ENCODE data around the gene SYTL5.

The SYTL5 gene

GRCh38 chrX:38099688-38100087, 93.3 kb downstream of the SYTL5 start:
- DNase-seq: no peak

DNA sequence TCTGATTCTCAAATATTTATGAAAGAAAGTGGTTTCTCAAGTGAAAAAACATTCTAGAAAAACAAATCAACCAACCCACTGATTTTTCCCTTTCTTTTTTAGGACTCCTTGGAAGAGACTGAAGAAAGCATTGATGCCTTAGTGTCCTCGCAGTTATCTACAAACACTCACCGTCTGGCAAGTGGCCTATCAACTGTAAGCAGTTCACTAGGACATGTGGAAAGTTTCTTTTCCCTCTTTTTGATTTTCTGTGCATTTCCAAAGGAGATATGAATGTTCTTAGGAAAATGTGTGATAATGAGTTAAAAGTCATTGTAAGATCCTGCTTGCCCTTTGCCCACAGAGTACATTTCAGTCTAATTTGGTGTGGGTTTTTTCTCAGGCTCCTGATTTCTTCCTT, 95.9 kb downstream of the SYTL5 start:
- no peak for DNase-seq

GRCh38 chrX:38102875-38103274, 96.5 kb downstream of the SYTL5 start:
- no peak for DNase-seq

GRCh38 chrX:38103857-38104812, 97.8 kb downstream of the SYTL5 start:
- DNase-seq: no peak

DNA sequence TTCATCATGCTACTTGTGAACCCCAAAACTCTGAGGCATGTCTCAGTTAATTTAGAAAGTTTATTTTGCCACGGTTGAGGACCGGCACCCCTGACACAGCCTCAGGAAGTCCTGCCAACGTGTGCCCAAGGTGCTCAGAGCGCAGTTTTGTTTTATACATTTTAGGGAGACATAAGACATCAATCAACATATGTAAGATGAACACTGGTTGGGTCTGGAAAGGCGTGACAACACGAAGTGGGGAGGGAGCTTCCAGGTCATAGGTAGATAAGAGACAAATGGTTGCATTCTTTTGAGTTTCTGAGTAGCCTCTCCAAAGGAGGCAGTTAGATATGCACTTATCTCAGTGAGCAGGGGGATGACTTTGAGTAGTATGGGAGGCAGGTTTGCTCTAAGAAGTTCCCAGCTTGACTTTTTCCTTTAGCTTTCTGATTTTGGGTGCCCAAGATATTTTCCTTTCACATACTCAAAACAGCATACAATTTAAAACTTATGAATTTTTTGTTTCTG, 98.9 kb downstream of the SYTL5 start:
- DNase-seq: no peak

DNA sequence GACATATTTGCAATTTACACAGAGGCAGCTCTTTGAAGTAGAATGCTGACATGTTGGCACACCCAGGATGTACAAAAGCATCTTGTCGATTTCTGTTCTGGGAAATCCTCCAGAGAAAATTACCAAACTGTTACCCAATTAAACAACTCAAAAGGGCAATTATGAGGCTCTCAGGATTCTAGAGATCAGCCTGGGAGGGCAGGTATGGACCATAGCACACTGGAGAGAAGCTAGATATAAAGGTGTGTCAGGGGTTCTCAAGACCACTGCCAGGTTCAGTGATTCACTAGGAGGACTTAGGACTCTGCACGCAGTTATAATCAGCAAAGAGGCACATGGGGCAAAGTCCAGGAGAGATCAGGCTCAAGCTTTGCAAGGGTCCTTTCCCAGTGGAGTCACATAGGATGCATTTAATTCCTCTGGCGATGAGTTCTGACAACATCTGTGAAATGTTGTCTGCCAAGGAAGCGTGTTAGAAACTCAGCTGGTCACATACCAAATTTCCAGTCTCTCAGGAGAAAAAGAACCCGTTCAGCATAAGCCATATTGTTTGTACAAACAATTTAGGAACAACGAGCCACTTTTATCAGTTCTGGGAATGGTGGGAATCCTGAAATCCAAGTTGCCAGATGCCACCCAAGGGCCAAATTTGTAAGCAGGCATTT, 100.8 kb downstream of the SYTL5 start:
- DNase-seq: no peak

GRCh38 chrX:38108364-38108763, 102.0 kb downstream of the SYTL5 start:
- DNase-seq: no peak

- DNase-seq: no peak
Observed at GRCh38 chrX:38109042-38109898, 102.9 kb downstream of the SYTL5 start.

DNA sequence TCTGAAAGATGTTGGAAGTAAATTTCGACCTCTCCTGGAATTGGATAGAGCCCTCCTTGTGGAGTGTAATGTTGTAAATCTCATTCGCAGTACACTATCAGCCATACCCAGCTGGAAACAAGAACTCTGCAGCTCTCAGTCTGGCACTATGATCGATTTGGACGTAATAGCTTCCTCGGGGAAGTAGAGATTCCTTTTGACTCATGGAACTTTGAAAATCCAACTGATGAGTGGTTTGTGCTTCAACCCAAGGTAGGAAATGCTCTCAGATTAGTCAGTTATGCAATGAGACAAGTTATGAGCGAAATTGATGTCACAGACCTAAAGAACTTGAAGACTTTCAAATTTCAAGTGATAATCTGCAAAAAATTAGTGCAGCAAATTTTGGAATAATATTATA, 103.9 kb downstream of the SYTL5 start:
- DNase-seq: no peak

DNA sequence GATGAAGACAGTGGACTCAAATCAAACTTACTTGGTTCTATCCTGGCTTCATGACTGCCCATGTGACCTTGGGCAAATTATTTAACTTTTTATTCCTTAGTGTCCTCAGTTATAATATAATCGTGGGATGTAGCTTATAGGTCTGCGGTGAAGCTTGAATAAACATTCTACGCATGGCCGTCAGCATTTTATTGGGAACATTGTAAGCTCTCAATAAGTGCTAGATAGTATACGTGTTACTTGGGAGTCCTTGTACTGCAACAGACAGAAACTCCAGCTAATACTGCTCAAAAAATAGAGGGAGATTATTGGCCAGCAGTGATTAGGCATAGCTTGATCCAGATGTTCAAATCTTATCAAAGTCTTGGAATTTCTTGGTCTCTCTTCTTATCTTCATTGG, 104.8 kb downstream of the SYTL5 start:
- DNase-seq: no peak

DNA sequence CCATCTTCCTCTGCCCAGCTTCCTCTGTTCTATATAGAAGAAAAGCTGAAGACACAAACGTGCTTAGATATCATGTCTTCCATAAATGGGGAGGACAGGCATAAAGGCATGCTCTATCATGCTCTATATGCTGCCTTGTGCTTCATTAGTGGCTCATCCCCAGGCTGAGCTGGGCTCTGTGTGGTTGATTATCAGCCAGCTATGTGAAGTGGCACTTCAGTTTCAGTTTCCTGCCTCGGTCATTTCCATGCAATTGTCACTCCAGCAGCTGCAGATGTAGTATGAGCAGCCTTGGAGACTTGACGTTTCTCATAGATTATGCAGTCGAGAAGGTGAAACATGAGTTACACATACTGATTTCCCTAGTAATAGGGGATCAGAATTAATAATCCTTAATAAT, 106.2 kb downstream of the SYTL5 start:
- DNase-seq: no peak

DNA sequence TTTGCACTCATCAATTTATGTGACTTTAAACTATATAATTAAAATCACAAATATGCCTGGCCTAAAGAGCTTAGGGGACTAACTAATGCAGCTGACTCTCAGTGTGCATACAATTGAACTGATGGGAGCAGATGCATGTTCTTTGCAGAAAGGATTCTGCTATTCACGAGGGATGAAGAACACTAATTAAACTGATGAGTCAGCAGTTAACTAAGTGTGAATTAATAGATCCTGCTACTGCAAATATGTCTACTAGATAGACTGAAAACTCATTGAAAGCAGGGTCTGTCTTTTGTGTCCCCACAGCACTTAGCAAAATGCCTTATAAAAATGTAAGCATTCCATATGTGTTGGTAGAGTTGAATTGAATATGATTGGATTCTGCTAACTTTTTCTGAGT, 110.4 kb downstream of the SYTL5 start:
- DNase-seq: no peak

DNA sequence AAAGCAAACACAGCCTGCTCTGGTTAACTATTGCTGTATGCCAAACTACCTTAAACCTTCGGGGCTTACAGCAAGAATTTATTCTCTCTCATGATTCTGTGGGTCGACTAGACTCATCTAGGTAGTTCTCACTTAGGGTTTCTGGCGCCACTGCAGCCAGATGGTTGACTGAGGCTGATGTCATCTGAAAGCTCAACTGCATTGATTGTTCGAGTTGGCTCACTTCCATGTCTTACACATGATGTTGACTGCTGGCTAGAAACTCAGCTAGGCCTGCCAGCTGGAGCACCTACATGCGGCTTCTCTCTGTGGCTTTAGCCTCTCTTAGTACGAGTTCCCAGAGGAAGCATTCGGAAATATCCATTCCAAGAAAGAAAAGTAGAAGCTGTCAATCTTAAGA, 111.1 kb downstream of the SYTL5 start:
- DNase-seq: no peak

GRCh38 chrX:38124000-38124399, 117.6 kb downstream of the SYTL5 start:
- DNase-seq: no peak

DNA sequence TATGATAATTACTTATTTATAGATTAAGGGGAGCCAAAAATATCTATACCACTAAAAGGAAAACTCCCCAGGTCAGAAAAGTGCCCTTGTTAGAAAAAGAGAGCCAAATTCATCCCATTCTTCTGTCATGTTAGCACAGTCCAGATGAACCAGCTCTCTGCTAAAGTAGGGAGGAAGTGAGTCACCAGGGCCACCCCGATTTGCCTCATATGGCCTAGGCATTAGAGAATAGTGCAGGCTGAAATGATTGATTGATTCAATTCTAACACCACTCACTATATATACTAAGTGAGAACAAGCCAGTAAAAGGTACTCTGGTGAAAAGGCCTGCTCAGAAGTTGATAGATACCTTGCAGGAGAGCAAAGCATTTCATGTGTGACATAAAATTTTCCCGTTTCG, 119.8 kb downstream of the SYTL5 start:
- DNase-seq: no peak

GRCh38 chrX:38127961-38128360, 121.6 kb downstream of the SYTL5 start:
- no peak for DNase-seq

DNA sequence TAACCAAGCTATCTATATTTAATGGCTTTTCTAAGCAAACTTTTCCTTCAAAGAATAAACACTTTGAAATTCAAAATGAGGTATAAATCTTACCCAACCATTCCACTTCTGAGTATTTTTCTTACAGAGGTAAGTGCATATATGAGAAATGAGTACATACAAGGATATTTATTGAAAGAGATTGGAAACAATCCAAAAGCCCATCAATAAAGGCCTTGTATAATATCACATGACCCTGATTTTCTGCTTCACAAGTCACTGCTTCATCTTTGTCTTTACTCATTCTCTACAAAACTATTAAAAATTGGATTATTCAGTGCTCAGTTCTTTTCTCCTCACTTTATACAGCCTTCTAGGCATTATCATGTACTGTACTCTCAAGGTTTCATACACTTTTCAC, 123.0 kb downstream of the SYTL5 start:
- no peak for DNase-seq

DNA sequence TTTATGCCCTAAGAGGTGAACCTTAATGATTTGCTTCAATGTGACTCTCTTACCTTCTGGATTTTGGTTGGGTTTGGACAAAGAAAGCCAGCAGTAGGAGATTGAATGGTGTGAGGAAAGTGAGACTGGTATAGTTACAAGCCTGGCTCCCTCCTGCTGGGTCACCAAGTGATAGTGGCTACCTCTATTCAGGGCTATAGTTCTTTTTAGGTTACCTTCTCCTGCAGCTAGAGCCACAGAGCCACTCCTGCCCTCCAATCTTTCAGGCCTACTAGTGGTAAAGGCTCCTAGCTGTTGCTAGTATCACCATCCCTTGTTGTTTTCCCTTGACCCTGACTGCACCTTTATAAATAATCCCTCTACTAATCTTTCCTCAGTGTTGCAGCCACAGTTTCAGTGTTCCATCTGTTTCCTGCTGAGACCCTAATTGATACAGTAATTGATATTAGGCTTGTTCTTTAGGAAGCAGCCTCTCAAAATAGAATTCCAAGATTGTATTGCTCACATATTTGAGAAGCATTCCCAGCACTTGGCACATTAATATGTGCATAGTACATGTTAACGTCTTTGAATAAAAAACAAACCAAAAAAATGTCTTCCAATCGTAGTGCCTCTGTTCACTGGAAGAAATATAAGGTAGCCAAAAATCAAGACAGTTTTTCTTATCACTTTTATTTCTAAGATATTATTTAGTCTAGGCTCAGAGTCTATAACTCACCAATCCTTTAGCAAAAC, 132.0 kb downstream of the SYTL5 start:
- DNase-seq: no peak

GRCh38 chrX:38138900-38139299, 132.5 kb downstream of the SYTL5 start:
- DNase-seq: no peak

GRCh38 chrX:38142610-38143009, 136.3 kb downstream of the SYTL5 start:
- no peak for DNase-seq

GRCh38 chrX:38149016-38149415, 142.7 kb downstream of the SYTL5 start:
- DNase-seq: no peak

DNA sequence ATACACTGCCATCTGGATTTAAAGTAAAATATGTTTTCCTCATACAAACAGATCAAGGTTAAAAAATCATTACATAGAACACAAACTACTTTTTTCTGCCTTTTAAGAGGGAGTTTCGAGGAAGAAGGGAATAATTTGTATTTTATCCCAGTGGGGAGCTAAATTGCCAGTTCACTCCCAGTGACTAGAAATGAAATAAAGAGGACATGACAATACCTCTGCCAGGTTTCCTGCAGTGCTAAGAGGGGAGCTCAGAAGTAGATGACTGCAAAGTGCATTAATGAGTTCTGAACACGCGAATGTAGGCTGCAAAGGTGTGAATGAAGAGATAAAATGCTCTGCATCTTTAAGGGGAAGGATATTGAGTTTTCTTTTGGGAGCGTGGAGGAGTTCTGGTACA, 144.6 kb downstream of the SYTL5 start:
- no peak for DNase-seq

Measured in retina (tissue), 1 donor.